Measurements from ENCODE around the gene CCDC27. TPM values are rescaled to one million over a fixed set of nuclear protein-coding genes. Genes with fewer than 3 reads are reported as not detected.

CCDC27 gene
- total RNA-seq, 1 experiment from 2014 or later = not detected

DNA sequence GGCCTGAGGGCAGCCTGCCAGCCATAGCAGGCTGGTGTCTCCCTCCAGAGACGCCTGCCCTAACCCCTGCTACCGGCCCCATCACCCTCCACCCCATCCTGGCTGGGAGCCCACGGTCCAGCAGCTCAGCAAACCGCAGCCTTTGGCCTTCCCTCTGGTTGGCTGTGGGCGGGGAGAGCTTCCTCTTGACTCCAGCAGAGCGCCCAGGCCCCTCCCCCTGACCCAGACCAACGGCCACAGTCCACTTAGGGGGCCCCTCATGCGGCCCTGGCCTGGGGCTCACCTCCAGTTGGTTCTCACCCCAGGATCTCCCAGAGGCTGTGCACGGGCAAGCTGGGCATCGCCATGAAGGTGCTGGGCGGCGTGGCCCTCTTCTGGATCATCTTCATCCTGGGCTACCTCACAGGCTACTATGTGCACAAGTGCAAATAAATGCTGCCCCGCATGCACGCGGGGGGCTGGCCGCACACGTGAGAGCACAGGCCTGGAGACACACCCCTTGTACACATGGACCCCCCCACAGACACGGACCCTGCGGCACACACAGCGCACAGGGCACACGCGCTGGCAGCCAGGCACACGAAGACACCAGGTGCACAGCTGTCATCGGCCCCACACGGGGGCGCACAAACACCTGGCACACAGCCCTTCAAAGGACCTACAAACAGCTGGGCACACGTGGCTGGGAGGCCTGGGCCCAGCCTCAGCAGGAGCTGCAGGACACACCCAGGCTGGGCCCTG, 23.4 kb downstream of the CCDC27 start (continued):
- TF ChIP-seq EZH2phosphoT487 (IDR thresholded peaks at IDR 0.05; ENCODE audit: borderline replicate concordance) (no peak), CEBPB (IDR thresholded peaks at IDR 0.05; ENCODE audit: low read depth) (no peak), TCF7L2 (IDR thresholded peaks at IDR 0.05; ENCODE audit: borderline replicate concordance, extremely low read depth, insufficient read depth, insufficient read length) (peak; percentile 91), CBX3 (IDR thresholded peaks at IDR 0.05; ENCODE audit: low read depth) (no peak; the same call in 1 of the 2 replicates)

DNA sequence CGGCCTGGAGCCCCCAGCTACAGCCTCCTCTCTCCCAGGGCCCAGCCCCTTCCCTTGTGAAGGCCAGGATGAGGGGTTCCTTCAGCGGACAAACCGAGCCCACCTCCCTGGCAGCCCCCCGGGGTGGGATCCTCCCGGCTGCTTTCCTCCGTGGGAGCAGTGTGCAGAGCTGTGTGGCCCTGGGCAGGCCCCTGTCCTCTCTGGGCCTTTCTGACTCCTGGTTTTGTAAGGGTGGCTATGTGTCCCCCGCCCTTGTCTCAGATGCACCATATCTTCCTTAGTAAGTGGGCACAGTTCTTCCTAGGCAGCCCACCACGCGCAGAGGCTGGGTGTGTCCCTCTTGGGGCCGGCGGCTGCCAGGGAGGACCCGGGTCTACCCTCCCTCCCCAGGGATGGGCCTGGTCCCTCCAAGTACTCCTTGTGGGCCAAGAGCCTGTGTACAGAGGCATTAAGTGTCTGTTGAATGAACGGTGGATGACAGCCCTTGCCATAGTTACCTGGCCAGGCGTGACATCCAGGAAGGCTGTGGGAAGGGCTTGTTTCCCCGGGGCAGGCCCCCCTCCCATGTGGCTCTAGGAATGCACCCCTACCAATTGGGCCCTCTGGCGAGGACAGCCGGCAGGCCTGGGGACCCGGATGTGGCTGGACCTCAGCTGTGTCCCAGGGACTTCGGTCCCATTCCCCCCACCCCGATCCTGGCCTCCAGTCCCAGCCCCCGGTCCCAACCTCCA, 24.1 kb downstream of the CCDC27 start:
- H3K4me1 ChIP-seq (ENCODE audit: control insufficient read depth in 1 of 2, insufficient read depth in 2 of 2, low read length in 2 of 2) = peaks cover 29 to 41% of the 10 kb centered on the region in 2 experiments
- no peaks in the 10 kb centered on the region for H3K27me3 ChIP-seq (ENCODE audit: insufficient read depth, low read length)
- CTCF ChIA-PET = interaction anchor here (0.7 to 2.3 kb wide), 9 partner anchors 8 to 323 kb away, joined by 3 to 10 read pairs (median 3); partner anchors contain the start of gene LRRC47
- no peaks in the 10 kb centered on the region for H3K9me3 ChIP-seq (ENCODE audit: control insufficient read depth in 1 of 2, insufficient read depth in 1 of 2, low read depth in 1 of 2, low read length in 2 of 2)
- H3K27ac ChIP-seq (ENCODE audit: low read depth, low read length) = peak overlapping the region; percentile 30; the same call in 1 of the 2 replicates
- POLR2A ChIA-PET = no interaction called here
- TF ChIP-seq POLR2AphosphoS5 (IDR thresholded peaks at IDR 0.05; ENCODE audit: low read depth, low read length) = peak; percentile 8; the same call in 1 of the 2 replicates
- peak; percentile 26; the same call in 1 of the 2 replicates for TF ChIP-seq ZFX (IDR thresholded peaks at IDR 0.05)
- no peak for TF ChIP-seq ELF1 (IDR thresholded peaks at IDR 0.05; ENCODE audit: borderline replicate concordance, low read depth)
- no peak overlapping the region for H3K4me3 ChIP-seq (replicated peaks in 1 of 2; ENCODE audit: low read depth in 1 of 2, low read length in 2 of 2)
- ATAC-seq = peak; percentile 2
- H3K9me2 ChIP-seq (ENCODE audit: insufficient read depth) = no peaks in the 10 kb centered on the region
- BruUV-seq (replicated peaks) = no TSS peak
- H3K9ac ChIP-seq (ENCODE audit: low read length) = peak overlapping the region; percentile 39
- peak overlapping the region; percentile 51 for H3K4me2 ChIP-seq (ENCODE audit: low read length)
- no peak for DNase-seq (ENCODE audit: low read depth, low spot score)
- no peaks in the 10 kb centered on the region for H3K79me2 ChIP-seq (ENCODE audit: insufficient read depth, low read length)
- H3K36me3 ChIP-seq (ENCODE audit: control insufficient read depth in 1 of 2, insufficient read depth in 2 of 2, low read length in 2 of 2) = peaks cover 8 to 15% of the 10 kb centered on the region in 2 experiments; a peak in 3 of 4 replicates
- no peaks in the 10 kb centered on the region for H4K20me1 ChIP-seq (ENCODE audit: insufficient read depth)
- RAD21 ChIA-PET (ENCODE audit: low non-redundant PET in 1 of 2, low total read pairs in 2 of 2, uncharacterized antibody in 2 of 2, unreplicated experiment in 2 of 2) = no interaction called here
- intact Hi-C loops (cut with micrococcal nuclease) = loop anchor here (1.0 kb wide), 1 partner anchor 25 kb away; no protein-coding TSS in a partner anchor
- H2AFZ ChIP-seq (ENCODE audit: low read depth, low read length, poor library complexity, severe bottlenecking) = no peak overlapping the region

Data from HCT116 (cell line).